HG02610 (cell line): ENCODE measurements around the gene TYSND1.
A peak's percentile ranks its signal among the peaks of the same experiment; 100 is the strongest.
"Not testable (repeated sequence)": the region's sequence is repeated elsewhere in the genome, so short reads cannot be mapped to it uniquely, and the experiment has no call there.

ENCODE experiments used
- ATAC-seq: cut with Tn5 transposase; IDR thresholded peaks from one replicate; pipeline ENCODE4 v1.9.1; 2021; ENCODE audit warnings: mild to moderate bottlenecking, moderate library complexity; ENCODE audit not compliant: unreplicated experiment

TYSND1 gene

DNA sequence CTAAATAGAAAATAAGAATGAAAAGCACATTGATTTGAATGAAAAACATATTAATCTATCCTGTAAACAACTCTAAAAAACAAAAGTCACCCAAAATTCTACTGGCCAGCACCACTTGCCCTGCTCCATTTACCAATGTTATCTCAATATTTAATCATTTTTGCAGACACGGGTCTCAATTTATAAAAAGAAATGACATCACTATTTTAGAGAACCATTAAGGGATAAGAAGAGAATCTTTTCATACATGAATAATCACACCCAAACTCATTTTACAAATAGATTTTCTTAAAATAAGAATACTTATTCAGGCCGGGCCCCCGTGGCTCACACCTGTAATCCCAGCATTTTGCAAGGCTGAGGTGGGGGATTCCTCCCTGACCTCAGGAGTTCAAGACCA, 19.9 kb upstream of the TYSND1 start:
- ATAC-seq: no peak

- ATAC-seq: no peak
Measured at GRCh38 chr10:70164163-70164562, 17.7 kb upstream of the TYSND1 start.

GRCh38 chr10:70163448-70163847, 16.9 kb upstream of the TYSND1 start:
- ATAC-seq: no peak

- ATAC-seq: peak; percentile 87
Measured at GRCh38 chr10:70162892-70163201, 16.3 kb upstream of the TYSND1 start.

DNA sequence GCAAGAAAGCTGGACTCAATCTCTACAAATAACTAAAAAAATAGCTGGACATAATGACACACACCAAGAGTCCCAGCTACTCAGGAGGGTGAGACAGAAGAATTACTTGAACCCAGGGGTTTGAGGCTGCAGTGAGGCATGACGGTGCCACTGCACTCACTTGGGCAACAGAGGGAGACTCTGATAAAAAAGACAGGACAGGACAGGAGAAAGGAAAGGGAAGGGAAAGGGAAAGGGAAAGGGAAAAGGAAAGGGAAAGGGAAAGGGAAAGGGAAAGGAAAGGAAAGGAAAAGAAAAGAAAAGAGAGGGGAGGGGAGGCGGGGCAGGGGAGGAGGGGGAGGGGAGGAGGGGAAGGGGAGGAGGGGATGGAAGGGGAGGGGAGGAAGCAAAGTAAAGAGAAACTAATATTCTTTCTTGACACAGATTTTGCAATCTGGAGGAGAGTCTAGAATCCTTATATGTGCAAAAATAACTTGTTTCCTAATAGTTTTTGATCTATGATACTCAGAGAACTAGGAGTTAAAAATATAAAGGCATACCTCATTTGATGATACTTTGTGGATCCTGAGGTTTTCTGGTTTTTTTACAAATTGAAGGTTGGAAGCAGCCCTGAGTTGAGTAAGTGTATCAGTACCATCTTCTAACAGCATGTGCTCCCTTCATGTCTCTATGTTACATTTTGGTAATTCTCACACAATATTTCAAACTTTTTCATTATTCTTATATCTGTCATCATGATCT, 15.8 kb upstream of the TYSND1 start:
- ATAC-seq: peak; percentile 19

DNA sequence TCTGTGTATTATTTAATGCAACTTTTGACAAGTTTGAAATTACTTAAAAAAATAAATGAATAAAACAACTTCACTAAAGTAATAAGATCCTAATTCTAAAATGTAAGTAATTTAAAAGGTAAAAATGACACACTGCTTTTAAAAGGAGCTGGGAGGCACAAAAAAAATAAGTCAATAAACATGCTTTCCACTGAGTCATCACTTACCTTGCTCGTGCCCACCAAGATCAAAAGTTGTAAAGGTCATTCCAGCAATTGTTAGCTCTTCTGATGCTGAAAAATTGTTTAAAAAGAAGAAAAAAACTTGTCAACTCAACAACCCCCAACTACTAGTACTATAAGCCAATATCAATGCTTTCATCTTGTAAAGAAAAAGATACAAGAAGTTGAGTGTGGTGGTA, 14.3 kb upstream of the TYSND1 start:
- ATAC-seq: no peak

DNA sequence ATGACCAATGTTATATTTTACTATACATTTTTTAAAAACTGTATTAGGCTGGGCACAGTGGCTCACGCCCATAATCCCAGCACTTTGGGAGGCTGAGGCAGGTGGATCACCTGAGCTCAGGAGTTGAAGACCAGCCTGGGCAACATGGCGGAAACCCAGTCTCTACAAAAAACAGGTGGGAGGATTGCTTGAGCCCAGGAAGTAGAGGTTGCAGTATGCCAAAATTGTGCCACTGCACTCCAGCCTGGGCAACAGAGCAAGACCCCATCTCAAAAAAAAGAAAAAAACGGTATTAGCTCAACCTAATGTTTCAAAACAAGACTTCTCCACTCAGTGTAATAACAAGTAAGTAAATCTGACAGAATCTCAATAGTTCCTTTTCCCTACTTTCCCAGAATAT, 12.9 kb upstream of the TYSND1 start:
- not testable (repeated sequence) for ATAC-seq

DNA sequence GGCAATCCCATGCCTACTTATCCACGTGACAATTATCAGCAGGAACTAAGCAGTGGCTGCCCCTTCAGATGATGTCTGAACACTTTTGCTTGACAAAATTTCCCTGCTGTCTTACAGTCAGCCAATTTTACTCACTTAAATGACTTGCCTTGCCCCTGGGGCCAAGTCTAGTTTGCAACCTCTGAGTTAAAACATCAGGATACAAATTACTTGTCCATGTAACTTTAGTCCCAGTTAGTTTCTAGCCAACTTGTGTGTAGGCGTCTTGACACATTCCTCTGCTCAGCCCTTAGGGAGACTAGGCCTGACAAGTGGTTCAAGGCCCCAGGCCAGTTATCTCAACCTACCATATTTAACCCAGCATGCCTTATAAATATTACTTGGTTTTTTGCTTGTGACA, 11.6 kb upstream of the TYSND1 start:
- no peak for ATAC-seq

- no peak for ATAC-seq
Measured at GRCh38 chr10:70155255-70155838, 8.8 kb upstream of the TYSND1 start.

- no peak for ATAC-seq
Measured at GRCh38 chr10:70148516-70148915, 2.0 kb upstream of the TYSND1 start.

DNA sequence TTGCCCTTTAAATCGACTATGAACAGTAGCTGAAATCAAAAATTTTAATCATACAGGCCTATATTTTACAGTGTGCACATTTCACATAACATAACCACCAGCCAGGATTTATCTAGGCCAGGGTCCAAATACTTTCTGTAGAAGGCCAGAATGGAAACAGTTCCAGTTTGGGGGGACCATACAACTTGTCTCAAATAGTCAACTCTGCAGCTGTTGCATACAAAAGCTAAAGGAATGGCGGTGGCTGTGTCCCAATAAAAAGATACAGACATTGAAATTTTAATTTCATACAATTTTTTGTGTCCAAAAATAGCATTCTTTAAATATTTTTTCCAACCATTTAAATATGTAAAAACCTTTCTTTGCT, 742 bp upstream of the TYSND1 start:
- no peak for ATAC-seq

DNA sequence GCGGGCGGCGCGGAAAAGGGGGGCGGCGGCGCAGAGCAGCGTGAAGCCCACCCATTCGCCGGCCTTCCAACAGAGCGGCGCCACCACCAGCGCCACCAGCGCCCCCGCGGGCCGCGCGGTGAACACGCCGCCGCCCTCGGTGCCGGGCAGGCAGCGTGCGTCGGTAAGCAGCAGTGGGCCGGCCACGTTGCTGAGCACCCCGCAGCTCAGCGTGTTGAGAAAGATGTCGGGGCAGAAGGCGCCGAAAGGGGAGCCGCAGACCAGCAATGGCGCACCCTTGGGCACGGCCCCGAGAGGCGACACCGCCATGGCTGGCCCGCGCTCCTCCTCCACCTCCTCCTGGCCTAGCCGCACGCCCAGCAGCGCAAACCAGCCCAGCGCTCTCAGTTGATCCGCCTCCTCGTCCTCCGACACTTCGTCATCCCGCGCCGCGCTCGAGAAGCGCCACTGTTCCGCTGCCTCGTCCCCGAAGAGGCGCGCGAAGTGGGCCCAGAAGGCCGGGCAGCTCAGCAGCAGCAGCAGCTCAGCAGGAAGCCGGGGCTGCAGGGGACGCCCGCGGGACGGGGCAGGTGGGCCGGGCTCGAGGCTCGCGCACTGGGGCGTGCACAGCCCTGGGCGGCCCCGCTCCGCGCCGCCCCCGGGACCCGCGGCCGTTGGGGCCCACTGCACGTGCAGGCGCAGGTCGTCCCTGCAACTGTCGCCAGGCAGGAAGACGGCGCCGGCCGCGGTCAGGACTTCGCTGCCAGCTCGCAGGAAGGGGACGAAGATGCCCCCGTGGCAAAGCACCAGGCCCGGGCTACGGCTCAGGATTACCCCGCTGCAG, 623 bp downstream of the TYSND1 start:
- ATAC-seq: peak; percentile 49

DNA sequence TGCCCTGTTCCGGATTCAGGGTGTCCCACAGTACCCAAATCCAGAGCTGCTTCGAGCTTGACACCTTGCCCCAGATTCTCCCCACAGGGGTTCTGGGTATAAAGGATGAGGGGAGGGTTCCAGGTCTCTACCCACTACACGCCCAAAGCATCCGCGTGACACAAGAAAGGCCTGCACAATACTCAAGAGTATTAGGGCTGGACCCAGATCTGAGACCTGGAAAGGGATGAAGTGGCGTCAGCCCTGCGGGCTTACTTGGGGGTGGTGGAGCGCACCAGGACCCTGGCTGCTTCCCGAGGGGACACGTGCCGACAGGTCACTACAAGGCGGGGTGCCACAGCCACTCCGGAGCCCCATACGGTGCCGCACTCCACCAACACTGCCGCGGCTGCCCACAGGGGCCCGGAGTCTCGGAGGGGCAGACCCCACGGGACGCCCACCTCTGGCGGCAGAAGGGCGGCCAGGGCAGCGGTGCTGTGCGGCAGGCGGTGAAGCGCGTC, 1.3 kb downstream of the TYSND1 start:
- ATAC-seq: peak; percentile 10

GRCh38 chr10:70144372-70145110, 2.0 kb downstream of the TYSND1 start:
- ATAC-seq: no peak

GRCh38 chr10:70142555-70142954, 3.9 kb downstream of the TYSND1 start:
- no peak for ATAC-seq

DNA sequence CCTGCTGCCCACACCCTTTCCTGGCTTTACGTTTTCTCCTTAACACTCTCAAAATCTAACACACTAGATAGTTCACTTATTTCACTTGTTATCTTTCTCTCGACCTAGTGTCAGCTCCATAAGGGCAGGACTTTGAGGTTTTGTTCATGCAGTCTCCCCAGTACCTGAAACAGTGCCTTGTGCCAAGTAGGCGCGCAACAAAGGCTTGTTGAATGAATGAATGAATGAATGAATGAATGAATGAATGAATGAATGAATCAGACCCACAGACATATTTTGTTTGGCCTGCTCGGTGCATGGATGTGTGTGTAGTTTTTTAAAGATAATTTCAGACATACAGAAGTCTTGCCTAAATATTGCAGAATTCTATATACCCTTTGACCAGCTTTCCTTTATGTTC, 6.2 kb downstream of the TYSND1 start:
- no peak for ATAC-seq

DNA sequence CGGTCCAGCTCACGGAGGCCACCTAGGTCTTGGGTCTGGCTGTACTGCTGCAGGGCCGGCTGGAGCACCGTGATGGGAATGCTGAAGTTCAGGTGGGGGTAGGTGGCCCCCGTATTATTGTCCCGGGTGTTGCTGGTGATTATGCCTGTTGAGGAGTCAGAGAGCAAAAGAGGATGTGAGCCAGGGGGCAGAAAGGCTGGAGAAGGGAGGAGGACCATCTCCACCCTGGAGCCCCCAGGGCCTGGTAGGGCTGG, 6.6 kb downstream of the TYSND1 start:
- ATAC-seq: no peak

DNA sequence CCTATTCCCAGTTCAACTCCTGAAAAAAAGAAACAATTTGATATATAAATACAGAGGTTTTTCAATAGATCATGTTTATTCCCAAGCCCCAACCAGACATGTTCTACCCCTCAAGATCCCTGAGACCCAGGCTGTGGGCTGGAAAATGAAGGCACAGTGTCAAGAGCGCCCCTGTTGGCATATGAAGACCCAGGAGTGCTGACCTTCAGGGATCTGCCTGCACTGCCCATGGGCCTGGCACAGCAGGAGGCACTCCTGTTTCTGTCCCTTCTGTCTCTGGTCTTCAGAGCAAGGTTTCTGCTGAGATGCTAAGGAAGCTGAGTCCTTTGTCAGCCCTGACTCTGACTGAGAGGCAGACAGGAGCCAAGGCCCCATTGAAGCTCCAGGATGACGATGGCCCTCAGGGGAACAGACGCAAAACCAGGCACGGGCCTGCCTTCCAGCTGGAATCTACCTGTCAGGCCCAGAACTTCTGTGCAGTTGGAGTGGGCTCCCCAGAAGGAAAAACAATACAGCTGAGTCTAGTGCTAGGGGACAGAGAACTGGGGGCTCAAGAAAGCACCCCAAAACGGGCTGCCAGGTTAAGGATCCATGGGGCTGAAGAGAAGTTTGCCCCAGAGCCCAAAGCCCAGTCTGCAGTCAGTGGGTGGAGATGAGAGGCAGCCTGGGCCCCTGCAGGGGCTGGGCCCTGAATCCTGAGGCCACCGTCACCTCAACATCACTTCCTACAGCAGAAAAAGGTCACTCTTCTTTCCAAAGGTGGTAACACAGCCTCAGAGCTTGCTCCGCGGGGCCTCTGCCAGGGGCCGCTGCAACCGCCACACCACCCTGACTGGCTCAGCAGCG, 7.1 kb downstream of the TYSND1 start:
- no peak for ATAC-seq

DNA sequence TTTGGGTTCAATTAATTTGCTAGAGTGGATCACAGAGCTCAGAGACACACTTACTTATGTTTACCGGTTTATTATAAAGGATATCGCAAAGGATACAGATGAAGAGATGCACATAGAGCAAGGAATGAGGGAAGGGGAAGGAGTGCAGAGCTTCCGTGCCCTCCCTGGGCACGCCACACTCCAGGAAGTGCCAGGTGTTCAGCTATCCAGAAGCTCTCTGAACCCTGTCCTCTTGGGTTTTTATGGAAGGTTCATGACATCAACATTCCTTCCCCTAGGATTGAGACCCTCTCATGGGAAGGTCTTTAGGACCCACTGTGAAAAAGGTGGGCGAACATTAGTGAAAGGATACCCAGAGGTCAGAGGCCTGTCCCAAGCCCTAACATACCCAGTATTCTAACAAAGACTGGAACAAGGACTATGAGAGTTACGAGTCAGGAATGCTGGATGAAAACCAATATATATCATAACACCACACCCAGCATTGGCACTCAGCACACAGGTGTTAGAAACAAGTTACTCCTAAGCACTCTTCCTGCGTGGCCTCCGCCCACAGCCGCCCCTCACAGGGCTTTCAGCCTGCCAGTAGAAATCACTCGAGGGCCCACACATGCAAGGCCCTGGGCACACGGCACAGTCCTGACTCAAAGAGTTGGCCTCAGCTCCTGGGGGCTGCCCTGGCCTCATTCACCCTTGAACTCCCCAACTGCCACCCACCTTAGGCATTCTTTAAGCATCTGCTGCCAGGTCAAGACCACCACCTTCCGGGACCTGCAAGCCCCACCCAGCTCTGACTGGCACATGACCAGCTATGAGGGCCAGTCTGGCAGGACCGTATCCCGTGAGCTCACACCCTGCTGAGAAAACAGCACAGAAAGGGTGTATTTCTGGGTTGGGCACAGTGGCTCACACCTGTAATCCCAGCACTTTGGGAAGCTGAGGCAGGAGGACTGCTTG, 8.3 kb downstream of the TYSND1 start:
- ATAC-seq: no peak

DNA sequence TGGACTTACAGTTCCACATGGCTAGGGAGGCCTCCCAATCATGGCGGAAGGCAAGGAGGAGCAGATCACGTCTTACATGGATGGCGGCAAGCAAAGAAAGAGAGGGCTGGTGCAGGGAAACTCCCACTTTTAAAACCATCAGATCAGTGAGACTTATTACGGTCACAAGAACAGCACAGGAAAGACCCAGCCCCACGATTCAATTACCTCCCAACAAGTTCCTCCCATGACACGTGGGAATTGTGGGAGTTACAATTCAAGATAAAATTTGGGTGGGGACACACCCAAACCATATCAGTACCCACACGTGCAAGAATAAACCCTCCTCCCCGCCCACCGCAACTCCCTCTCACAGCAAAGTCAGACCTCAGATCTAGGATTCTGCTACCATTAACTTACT, 9.4 kb downstream of the TYSND1 start:
- ATAC-seq: no peak
